T-helper 17 cell (primary cell): Measurements from ENCODE around the gene C7orf25. TPM values are rescaled to one million over a fixed set of nuclear protein-coding genes. Genes with fewer than 3 reads are reported as not detected.
A peak's percentile ranks its signal among the peaks of the same experiment; 100 is the strongest.
"Not testable (repeated sequence)": the region's sequence is repeated elsewhere in the genome, so short reads cannot be mapped to it uniquely, and the experiment has no call there.

Experiments used
- ATAC-seq: fragments of 150-1000 bp; cut with Tn5 transposase; 2 replicates; pipeline ENCODE4 v1.10.0; 2021; ENCODE audit warnings: mild to moderate bottlenecking, moderate library complexity
- DNase-seq, 3 donors: peaks; one replicate each; pipeline versions ENCODE4 v3.0.0 to v3.0.0-alpha.2; 2020 to 2021
- H3K9me3 ChIP-seq: one replicate; pipeline ENCODE4 v1.7.0; 2013; ENCODE audit warnings: low read length, mild to moderate bottlenecking; ENCODE audit not compliant: control insufficient read depth, poor library complexity, severe bottlenecking
- H3K27ac Mint-ChIP-seq: one replicate; pipeline ENCODE4 v1.8.0; 2022; ENCODE audit warnings: mild to moderate bottlenecking, moderate library complexity, mixed read lengths
- H3K27me3 Mint-ChIP-seq: one replicate; pipeline ENCODE4 v1.8.0; 2022; ENCODE audit warnings: mixed read lengths
- H3K36me3 Mint-ChIP-seq: one replicate; pipeline ENCODE4 v1.8.0; 2022; ENCODE audit warnings: low read depth, mixed read lengths
- H3K4me1 Mint-ChIP-seq: one replicate; pipeline ENCODE4 v1.8.0; 2022; ENCODE audit warnings: mild to moderate bottlenecking, mixed read lengths
- H3K4me3 Mint-ChIP-seq: one replicate; pipeline ENCODE4 v1.8.0; 2022; ENCODE audit warnings: mild to moderate bottlenecking, moderate library complexity, mixed read lengths
- total RNA-seq, 4 donors: library from RNA in 2 of 4; stranded (reverse) in 2 of 4; gene quantifications; one replicate each; pipeline ENCODE4 v1.2.3 and lab custom pipeline; 2022 to 2026

The C7orf25 gene
- total RNA-seq, 2 donors from 2014 or later: 1.9 to 2.9 TPM

GRCh38 chr7:42885183-42885582 is 26.7 kb downstream of the C7orf25 start:
- not testable (repeated sequence) for H3K4me3 Mint-ChIP-seq, H3K36me3 Mint-ChIP-seq, DNase-seq, H3K9me3 ChIP-seq, ATAC-seq
- peaks cover 11% of the 10 kb centered on the region for H3K27me3 Mint-ChIP-seq
- H3K27ac Mint-ChIP-seq: peak overlapping the region; percentile 70
- peaks cover 20% of the 10 kb centered on the region for H3K4me1 Mint-ChIP-seq

GRCh38 chr7:42883950-42884349 is 27.9 kb downstream of the C7orf25 start:
- Mint-ChIP-seq H3K4me3 (no peak overlapping the region), H3K36me3 (peaks cover 3% of the 10 kb centered on the region), H3K27ac (no peak overlapping the region), H3K27me3 (peaks cover 17% of the 10 kb centered on the region), H3K4me1 (peaks cover 16% of the 10 kb centered on the region)
- no peak for ATAC-seq
- H3K9me3 ChIP-seq: no peaks in the 10 kb centered on the region
- no peak for DNase-seq

GRCh38 chr7:42880392-42880791 is 31.5 kb downstream of the C7orf25 start:
- H3K27me3 Mint-ChIP-seq: peaks cover 21% of the 10 kb centered on the region
- ATAC-seq (no peak), DNase-seq (no peak)
- no peak overlapping the region for H3K27ac Mint-ChIP-seq
- no peaks in the 10 kb centered on the region for H3K4me1 Mint-ChIP-seq
- no peaks in the 10 kb centered on the region for H3K36me3 Mint-ChIP-seq
- no peak overlapping the region for H3K4me3 Mint-ChIP-seq
- H3K9me3 ChIP-seq: no peaks in the 10 kb centered on the region

GRCh38 chr7:42878303-42878702 is 33.6 kb downstream of the C7orf25 start:
- ATAC-seq: no peak
- Mint-ChIP-seq H3K27ac (no peak overlapping the region), H3K36me3 (no peaks in the 10 kb centered on the region), H3K4me3 (no peak overlapping the region), H3K4me1 (no peaks in the 10 kb centered on the region), H3K27me3 (peaks cover 27% of the 10 kb centered on the region)
- H3K9me3 ChIP-seq: no peaks in the 10 kb centered on the region
- no peak for DNase-seq

- Mint-ChIP-seq H3K27me3 (peaks cover 32% of the 10 kb centered on the region), H3K27ac (no peak overlapping the region), H3K4me3 (no peak overlapping the region), H3K36me3 (peaks cover 2% of the 10 kb centered on the region), H3K4me1 (peaks cover 2% of the 10 kb centered on the region)
- no peaks in the 10 kb centered on the region for H3K9me3 ChIP-seq
- DNase-seq (no peak), ATAC-seq (no peak)
Observed at GRCh38 chr7:42877862-42878261, 34.0 kb downstream of the C7orf25 start.

- ATAC-seq (peak; percentile 71), DNase-seq (peak in 1 of 3 donors; percentile 32)
- Mint-ChIP-seq H3K27me3 (peaks cover 33% of the 10 kb centered on the region), H3K27ac (no peak overlapping the region), H3K36me3 (peaks cover 6% of the 10 kb centered on the region), H3K4me1 (peaks cover 2% of the 10 kb centered on the region), H3K4me3 (no peak overlapping the region)
- H3K9me3 ChIP-seq: no peaks in the 10 kb centered on the region
Observed at GRCh38 chr7:42876182-42877068, 35.4 kb downstream of the C7orf25 start.

- H3K27me3 Mint-ChIP-seq: peaks cover 38% of the 10 kb centered on the region
- H3K36me3 Mint-ChIP-seq: peaks cover 8% of the 10 kb centered on the region
- DNase-seq (no peak), ATAC-seq (no peak)
- H3K27ac Mint-ChIP-seq: no peak overlapping the region
- no peaks in the 10 kb centered on the region for H3K9me3 ChIP-seq
- no peak overlapping the region for H3K4me3 Mint-ChIP-seq
- H3K4me1 Mint-ChIP-seq: peaks cover 6% of the 10 kb centered on the region
Observed at GRCh38 chr7:42869131-42870020, 42.5 kb downstream of the C7orf25 start.

GRCh38 chr7:42868480-42868879 is 43.4 kb downstream of the C7orf25 start:
- Mint-ChIP-seq H3K36me3 (peaks cover 8% of the 10 kb centered on the region), H3K27me3 (peaks cover 32% of the 10 kb centered on the region), H3K4me1 (peaks cover 6% of the 10 kb centered on the region), H3K27ac (no peak overlapping the region), H3K4me3 (no peak overlapping the region)
- no peak for ATAC-seq
- no peak for DNase-seq
- no peaks in the 10 kb centered on the region for H3K9me3 ChIP-seq

Other genes with a start within 250 kb of the C7orf25 start
- gene PSMA2, start 20.1 kb upstream of the C7orf25 start, total RNA-seq: 10 to 100 TPM; 42.1 to 49.8 TPM
- 10 to 100 TPM; 31.1 to 39.1 TPM for gene MRPL32, start 20.3 kb upstream of the C7orf25 start, total RNA-seq
- not detected for gene HECW1, start 200.6 kb upstream of the C7orf25 start, total RNA-seq